OCI-LY3 (cell line): ENCODE measurements around the gene UNC5C.

Experiments used
- CTCF ChIP-seq: fragments of 200-600, 300-600 bp; sonication (generic); IDR thresholded peaks from 2 replicates; pipeline ENCODE4 v1.5.1; 2014; ENCODE audit warnings: antibody characterized with exemption, low read length, low read depth
- EZH2phosphoT487 ChIP-seq: fragments of 200-600 bp; shearing (Covaris generic); IDR thresholded peaks from 2 replicates; pipeline ENCODE4 v1.6.1; 2018; ENCODE audit warnings: antibody characterized with exemption, mixed run types, low read depth

- no peak for TF ChIP-seq CTCF
- TF ChIP-seq EZH2phosphoT487, result no peak
Observed at GRCh38 chr4:95317085-95317793, 231.5 kb downstream of the UNC5C start.
